ENCODE data around the gene NHSL2.
A peak's percentile ranks its signal among the peaks of the same experiment; 100 is the strongest.
"Not testable (repeated sequence)": the region's sequence is repeated elsewhere in the genome, so short reads cannot be mapped to it uniquely, and the experiment has no call there.

NHSL2 gene

GRCh38 chrX:72130156-72130761, 219.6 kb downstream of the NHSL2 start:
- DNase-seq (ENCODE audit: low spot score): no peak

- DNase-seq (ENCODE audit: low spot score): no peak
Observed at GRCh38 chrX:72130762-72131250, 220.2 kb downstream of the NHSL2 start.

- peak; percentile 85 for DNase-seq (ENCODE audit: low spot score)
Observed at GRCh38 chrX:72131317-72132294, 221.0 kb downstream of the NHSL2 start, which contains the start of gene RTL5. TSS of gene RTL5 (minus strand) at chrX:72131915.

GRCh38 chrX:72132456-72132855, 221.8 kb downstream of the NHSL2 start:
- DNase-seq (ENCODE audit: low spot score): no peak

GRCh38 chrX:72133851-72134546, 223.4 kb downstream of the NHSL2 start:
- no peak for DNase-seq (ENCODE audit: low spot score)

GRCh38 chrX:72137846-72138495, 227.3 kb downstream of the NHSL2 start:
- no peak for DNase-seq (ENCODE audit: low spot score)

- no peak for DNase-seq (ENCODE audit: low spot score)
Observed at GRCh38 chrX:72139538-72139937, 228.9 kb downstream of the NHSL2 start.

GRCh38 chrX:72141372-72142004, 230.8 kb downstream of the NHSL2 start:
- DNase-seq (ENCODE audit: low spot score): no peak

- DNase-seq (ENCODE audit: low spot score): no peak
Observed at GRCh38 chrX:72142094-72142793, 231.6 kb downstream of the NHSL2 start.

- no peak for DNase-seq (ENCODE audit: low spot score)
Observed at GRCh38 chrX:72142794-72143608, 232.4 kb downstream of the NHSL2 start.

GRCh38 chrX:72143609-72143907, 232.9 kb downstream of the NHSL2 start:
- no peak for DNase-seq (ENCODE audit: low spot score)

GRCh38 chrX:72145181-72145580, 234.5 kb downstream of the NHSL2 start:
- no peak for DNase-seq (ENCODE audit: low spot score)

GRCh38 chrX:72146527-72146926, 235.9 kb downstream of the NHSL2 start:
- no peak for DNase-seq (ENCODE audit: low spot score)

- DNase-seq (ENCODE audit: low spot score): no peak
Observed at GRCh38 chrX:72158773-72159172, 248.1 kb downstream of the NHSL2 start.

GRCh38 chrX:72159769-72160168, 249.1 kb downstream of the NHSL2 start:
- no peak for DNase-seq (ENCODE audit: low spot score)

- DNase-seq (ENCODE audit: low spot score): no peak
Observed at GRCh38 chrX:72165551-72165950, 254.9 kb downstream of the NHSL2 start.

- no peak for DNase-seq (ENCODE audit: low spot score)
Observed at GRCh38 chrX:72169008-72169728, 258.5 kb downstream of the NHSL2 start.

- DNase-seq (ENCODE audit: low spot score): not testable (repeated sequence)
Observed at GRCh38 chrX:72176289-72176688, 265.6 kb downstream of the NHSL2 start.

GRCh38 chrX:72176981-72177380, 266.3 kb downstream of the NHSL2 start:
- DNase-seq (ENCODE audit: low spot score): no peak
